Bronchial epithelial cell (primary cell): Measurements from ENCODE around the gene DSCAM. TPM values are rescaled to one million over a fixed set of nuclear protein-coding genes. Genes with fewer than 3 reads are reported as not detected.

Source experiments
- DNase-seq: peaks from one replicate; pipeline ENCODE4 v3.0.0-alpha.2; 2010; ENCODE audit warnings: low read depth
- FAIRE-seq: peaks from 2 replicates; lab custom pipeline; 2011; peaks lifted over from hg19 to GRCh38; lab: Jason Lieb, UNC
- H3K27me3 ChIP-seq: 2 replicates; pipeline ENCODE4 v1.5.1; 2011; ENCODE audit warnings: low read length; ENCODE audit not compliant: control insufficient read depth, insufficient read depth
- H3K36me3 ChIP-seq: 2 replicates; pipeline ENCODE4 v1.5.1; 2011; ENCODE audit warnings: low read length; ENCODE audit not compliant: control insufficient read depth, insufficient read depth
- H3K4me3 ChIP-seq: 2 replicates; pipeline ENCODE4 v1.5.1; 2011; ENCODE audit warnings: mild to moderate bottlenecking, low read depth, low read length, control low read depth
- total RNA-seq: library from RNA; depleted of rRNA; stranded (reverse); fragments of >200 nt; gene quantifications from 2 replicates; pipeline ENCODE4 v1.2.1, GENCODE V29; 2014
- TF ChIP-seq, protein P1 (sequence below): IDR thresholded peaks from 2 replicates; pipeline ENCODE4 v1.5.1; 2011; ENCODE audit warnings: mild to moderate bottlenecking, moderate library complexity, low read length, control low read depth, inconsistent platforms; ENCODE audit not compliant: insufficient read depth, severe bottlenecking

The DSCAM gene
- total RNA-seq, 1 donor from 2014 or later = 0.53 TPM

DNA sequence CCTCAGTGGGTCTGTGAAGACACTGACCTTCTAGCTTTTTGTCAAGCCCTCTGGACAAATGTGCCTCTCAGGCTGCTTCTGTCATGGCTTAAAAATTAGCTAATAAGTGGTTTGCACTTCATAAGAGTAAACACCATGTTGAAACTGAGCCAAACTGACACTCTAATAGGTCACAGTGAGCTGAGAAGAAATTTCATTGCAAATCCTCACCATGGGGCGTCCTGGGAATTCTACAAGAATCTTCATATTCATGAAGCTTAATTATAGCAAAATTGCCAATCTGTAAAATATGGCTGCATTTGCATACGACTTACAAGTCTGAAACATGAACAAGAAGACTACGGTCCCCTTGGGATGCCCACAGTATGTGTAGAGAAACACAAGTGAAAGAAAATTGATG lies 188.6 kb downstream of the DSCAM start:
- H3K27me3 ChIP-seq = no peaks in the 10 kb centered on the region
- H3K36me3 ChIP-seq = no peaks in the 10 kb centered on the region
- DNase-seq (no peak), FAIRE-seq (no peak)
- TF ChIP-seq, protein P1, sequence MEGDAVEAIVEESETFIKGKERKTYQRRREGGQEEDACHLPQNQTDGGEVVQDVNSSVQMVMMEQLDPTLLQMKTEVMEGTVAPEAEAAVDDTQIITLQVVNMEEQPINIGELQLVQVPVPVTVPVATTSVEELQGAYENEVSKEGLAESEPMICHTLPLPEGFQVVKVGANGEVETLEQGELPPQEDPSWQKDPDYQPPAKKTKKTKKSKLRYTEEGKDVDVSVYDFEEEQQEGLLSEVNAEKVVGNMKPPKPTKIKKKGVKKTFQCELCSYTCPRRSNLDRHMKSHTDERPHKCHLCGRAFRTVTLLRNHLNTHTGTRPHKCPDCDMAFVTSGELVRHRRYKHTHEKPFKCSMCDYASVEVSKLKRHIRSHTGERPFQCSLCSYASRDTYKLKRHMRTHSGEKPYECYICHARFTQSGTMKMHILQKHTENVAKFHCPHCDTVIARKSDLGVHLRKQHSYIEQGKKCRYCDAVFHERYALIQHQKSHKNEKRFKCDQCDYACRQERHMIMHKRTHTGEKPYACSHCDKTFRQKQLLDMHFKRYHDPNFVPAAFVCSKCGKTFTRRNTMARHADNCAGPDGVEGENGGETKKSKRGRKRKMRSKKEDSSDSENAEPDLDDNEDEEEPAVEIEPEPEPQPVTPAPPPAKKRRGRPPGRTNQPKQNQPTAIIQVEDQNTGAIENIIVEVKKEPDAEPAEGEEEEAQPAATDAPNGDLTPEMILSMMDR = no peak
- H3K4me3 ChIP-seq = no peak overlapping the region

DNA sequence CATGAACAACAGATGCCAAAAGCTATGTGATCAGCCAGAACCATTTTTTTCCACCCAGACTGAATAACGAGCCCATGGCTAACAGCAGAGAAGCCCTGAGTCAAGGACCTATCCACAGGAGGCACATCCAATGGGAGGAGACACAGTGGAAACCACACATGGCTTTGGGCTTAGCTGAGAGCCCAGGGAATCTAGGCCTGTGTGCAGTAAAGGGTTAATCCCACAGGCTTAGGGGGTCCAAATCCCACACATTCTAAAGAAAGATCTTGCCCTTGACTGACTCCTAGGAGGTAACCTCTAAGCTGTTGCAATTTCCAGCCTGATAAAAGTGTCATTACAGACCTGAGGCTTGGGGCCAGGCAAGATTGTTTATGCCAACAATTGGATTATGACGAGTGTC lies 194.5 kb downstream of the DSCAM start:
- Histone ChIP-seq H3K4me3 (no peak overlapping the region), H3K36me3 (no peaks in the 10 kb centered on the region), H3K27me3 (no peaks in the 10 kb centered on the region)
- TF ChIP-seq, protein P1 = no peak
- no peak for FAIRE-seq
- DNase-seq = no peak

DNA sequence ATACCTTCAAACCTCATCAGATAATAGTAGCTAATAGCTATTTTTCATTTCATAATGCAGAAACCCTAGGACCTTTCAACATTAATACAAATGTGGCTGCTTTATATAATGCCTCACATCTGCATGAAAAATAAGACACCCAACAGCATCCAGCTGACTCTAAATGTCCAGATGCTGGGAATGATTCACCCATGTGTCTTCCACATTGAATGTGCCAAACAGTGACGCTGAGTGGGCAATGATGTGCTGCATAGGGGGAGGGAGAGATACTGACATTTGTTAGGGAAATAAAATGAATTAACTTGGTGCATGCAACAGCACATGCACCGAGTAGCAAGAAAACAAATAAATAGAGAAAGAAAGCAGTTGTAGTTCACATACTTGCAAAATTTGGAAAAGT lies 199.3 kb downstream of the DSCAM start:
- Histone ChIP-seq H3K36me3 (no peaks in the 10 kb centered on the region), H3K4me3 (no peak overlapping the region), H3K27me3 (no peaks in the 10 kb centered on the region)
- no peak for FAIRE-seq
- no peak for DNase-seq
- TF ChIP-seq, protein P1 = no peak

DNA sequence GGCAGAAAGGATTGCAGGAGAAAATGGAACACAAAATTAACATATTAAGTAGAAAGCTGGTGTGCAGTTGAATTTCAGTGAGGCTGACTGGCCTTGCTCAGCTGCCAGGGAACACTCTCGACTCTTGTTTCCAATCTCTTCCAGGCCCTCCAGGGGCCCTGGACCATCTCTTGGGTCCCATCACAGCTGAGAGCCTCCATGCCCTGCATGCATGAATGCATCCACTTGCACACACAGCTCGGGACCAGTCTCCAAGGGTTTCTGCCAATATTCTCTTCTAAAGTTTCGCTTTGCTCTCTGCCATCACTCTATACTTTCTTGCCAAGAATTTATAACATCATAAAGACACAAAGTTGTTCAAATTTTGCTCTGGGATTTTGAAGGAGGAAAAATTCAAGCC lies 200.3 kb downstream of the DSCAM start:
- DNase-seq (no peak), FAIRE-seq (no peak)
- Histone ChIP-seq H3K27me3 (no peaks in the 10 kb centered on the region), H3K36me3 (no peaks in the 10 kb centered on the region), H3K4me3 (no peak overlapping the region)
- TF ChIP-seq, protein P1 = no peak

DNA sequence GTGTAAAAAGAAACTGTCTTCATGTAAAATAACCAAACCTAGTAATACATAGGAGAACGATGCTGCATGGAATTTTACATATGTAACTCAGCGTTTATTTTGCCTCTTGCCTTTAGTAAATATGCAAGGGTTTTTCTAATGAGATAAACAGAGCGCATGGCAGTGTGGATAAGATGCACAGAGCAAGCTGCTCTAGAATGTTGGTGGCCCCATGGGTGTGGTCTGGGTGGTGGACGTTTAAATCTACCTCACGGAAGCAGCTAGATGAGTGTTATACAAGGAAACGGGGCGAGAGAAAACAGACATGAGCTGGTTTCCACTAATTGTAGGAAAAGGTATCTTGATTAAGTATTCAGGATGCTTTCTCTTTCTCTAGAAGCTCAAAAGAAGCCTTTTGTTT lies 205.9 kb downstream of the DSCAM start:
- DNase-seq (no peak), FAIRE-seq (no peak)
- TF ChIP-seq, protein P1 = no peak
- no peak overlapping the region for H3K4me3 ChIP-seq
- no peaks in the 10 kb centered on the region for H3K27me3 ChIP-seq
- H3K36me3 ChIP-seq = no peaks in the 10 kb centered on the region

DNA sequence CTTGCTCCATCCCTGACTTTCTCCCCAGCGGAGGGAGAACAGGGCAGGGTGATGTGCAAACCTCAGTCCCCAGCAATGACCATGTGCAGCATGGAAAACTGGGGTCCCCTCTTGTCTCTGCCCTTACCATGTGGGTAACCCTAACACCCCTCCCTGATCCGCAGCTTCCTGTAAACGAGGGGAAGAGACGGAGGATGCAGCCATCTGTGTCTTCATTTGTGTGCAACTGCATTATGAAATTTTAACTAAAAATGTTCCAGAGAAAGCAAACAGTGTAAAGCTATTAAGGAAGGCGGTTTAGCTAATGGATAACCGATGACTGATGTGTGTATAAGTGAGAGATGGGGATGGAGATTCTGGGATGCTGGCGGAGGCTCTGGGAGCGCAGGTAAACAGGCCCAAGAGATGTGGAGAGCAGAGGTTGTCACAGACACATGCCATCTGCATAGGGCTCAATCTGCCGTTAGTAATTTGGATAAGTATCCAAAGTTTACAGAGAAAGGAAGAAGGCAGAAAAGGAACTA lies 206.6 kb downstream of the DSCAM start:
- Histone ChIP-seq H3K36me3 (no peaks in the 10 kb centered on the region), H3K4me3 (no peak overlapping the region), H3K27me3 (no peaks in the 10 kb centered on the region)
- TF ChIP-seq, protein P1 = no peak
- no peak for DNase-seq
- no peak for FAIRE-seq
